Endothelial cell of umbilical vein (primary cell): ENCODE results near the gene BCAS3. TPM values are rescaled to one million over a fixed set of nuclear protein-coding genes. Genes with fewer than 3 reads are reported as not detected.

Experiments used
- BruUV-seq: library from RNA; stranded (reverse); fragments of 400-500 nt; replicated peaks from 2 replicates; lab custom pipeline; 2021; lab: Mats Ljungman, UMichigan
- CTCF ChIA-PET: fragments of 300-600, 350-600 bp; sonication (Branson Sonifier 250); formaldehyde crosslinking; loops from one replicate; lab custom pipeline; 2021; ENCODE audit warnings: antibody characterized with exemption, inconsistent platforms; lab: Charles Lee
- POLR2A ChIA-PET: fragments of 300-600, 350-600 bp; sonication (Branson Sonifier 250); formaldehyde crosslinking; loops from one replicate; lab custom pipeline; 2021; ENCODE audit warnings: antibody characterized with exemption, inconsistent platforms; lab: Charles Lee
- DNase-seq: peaks from one replicate; pipeline ENCODE4 v3.0.0-alpha.2; 2011; ENCODE audit warnings: low read depth, low spot score
- FAIRE-seq: peaks from 2 replicates; lab custom pipeline; 2011; peaks lifted over from hg19 to GRCh38; lab: Jason Lieb, UNC
- H2AFZ ChIP-seq: 2 replicates; pipeline ENCODE4 v1.6.0; 2012; ENCODE audit warnings: low read depth, low read length, control low read depth, inconsistent platforms
- H3K27ac ChIP-seq: 2 replicates; pipeline ENCODE4 v1.5.1; 2011; ENCODE audit warnings: low read depth, mild to moderate bottlenecking, control low read depth, low read length, moderate library complexity; ENCODE audit not compliant: insufficient read depth
- H3K27me3 ChIP-seq, 2 experiments: 2 replicates each; pipeline versions ENCODE4 v1.6.0 to v1.6.1; 2011; ENCODE audit warnings: low read length in 2 of 2, mixed read lengths in 1 of 2; ENCODE audit not compliant: control insufficient read depth in 2 of 2, insufficient read depth in 2 of 2
- H3K36me3 ChIP-seq, 2 experiments: 2 replicates in 1 of 2; 3 replicates in 1 of 2; pipeline ENCODE4 v1.5.1; 2011; ENCODE audit warnings: low read length in 2 of 2, mild to moderate bottlenecking in 1 of 2, moderate library complexity in 1 of 2; ENCODE audit not compliant: control insufficient read depth in 2 of 2, insufficient read depth in 2 of 2; ENCODE audit errors: extremely low read depth in 1 of 2
- H3K4me1 ChIP-seq: 3 replicates; pipeline ENCODE4 v1.5.1; 2011; ENCODE audit warnings: mild to moderate bottlenecking, low read length; ENCODE audit not compliant: control insufficient read depth, insufficient read depth; ENCODE audit errors: extremely low read depth
- H3K4me2 ChIP-seq: 2 replicates; pipeline ENCODE4 v1.6.1; 2011; ENCODE audit warnings: low read length, control low read depth, mixed read lengths; ENCODE audit not compliant: insufficient read depth
- H3K4me3 ChIP-seq, 3 experiments: fragments of 200-600 bp in 1 of 3; sonication (generic), shearing (Covaris generic) in 1 of 3; replicated peaks in 1 of 3; 2 replicates each; pipeline ENCODE4 v1.5.1; 2011 to 2016; ENCODE audit warnings: control low read depth in 3 of 3, low read length in 3 of 3, mild to moderate bottlenecking in 2 of 3, inconsistent platforms in 1 of 3, low read depth in 1 of 3, moderate library complexity in 1 of 3; ENCODE audit not compliant: insufficient read depth in 1 of 3
- H3K79me2 ChIP-seq: 2 replicates; pipeline ENCODE4 v1.6.0; 2012; ENCODE audit warnings: low read length, inconsistent platforms; ENCODE audit not compliant: control insufficient read depth, insufficient read depth
- H3K9ac ChIP-seq: replicated peaks from 2 replicates; pipeline ENCODE3; 2011; ENCODE audit warnings: low read length, control low read depth; ENCODE audit not compliant: insufficient read depth; ENCODE audit errors: extremely low read depth
- H3K9me1 ChIP-seq: replicated peaks from 3 replicates; pipeline ENCODE4 v1.6.0; 2011; ENCODE audit warnings: mild to moderate bottlenecking, low read length; ENCODE audit not compliant: control insufficient read depth, insufficient read depth; ENCODE audit errors: extremely low read depth
- H3K9me3 ChIP-seq: replicated peaks from 2 replicates; pipeline ENCODE4 v1.5.1; 2012; ENCODE audit warnings: low read length, inconsistent platforms; ENCODE audit not compliant: control insufficient read depth, insufficient read depth
- H4K20me1 ChIP-seq: replicated peaks from 2 replicates; pipeline ENCODE3; 2011; ENCODE audit warnings: mild to moderate bottlenecking, low read length; ENCODE audit not compliant: control insufficient read depth, insufficient read depth; ENCODE audit errors: extremely low read depth
- CTCF ChIP-seq, 2 donors: IDR thresholded peaks; 1 replicate in 1 of 2; 2 replicates in 1 of 2; pipeline ENCODE4 v1.5.1; 2011; ENCODE audit warnings: low read length in 2 of 2, mild to moderate bottlenecking in 2 of 2, moderate library complexity in 2 of 2, control low read depth in 1 of 2, inconsistent platforms in 1 of 2, low read depth in 1 of 2; ENCODE audit not compliant: insufficient read depth in 1 of 2; ENCODE audit errors: extremely low read depth in 1 of 2
- EZH2 ChIP-seq: IDR thresholded peaks from 2 replicates; pipeline ENCODE4 v1.6.1; 2012; ENCODE audit warnings: borderline replicate concordance, low read depth, mild to moderate bottlenecking, moderate library complexity, low read length, inconsistent platforms; ENCODE audit not compliant: severe bottlenecking
- FOS ChIP-seq: IDR thresholded peaks from 2 replicates; pipeline ENCODE4 v1.6.1; 2011; ENCODE audit warnings: mild to moderate bottlenecking, low read length, moderate library complexity, borderline replicate concordance; ENCODE audit not compliant: insufficient read depth
- GATA2 ChIP-seq: IDR thresholded peaks from 2 replicates; pipeline ENCODE4 v1.7.0; 2011; ENCODE audit warnings: low read depth, mild to moderate bottlenecking, moderate library complexity, mixed read lengths, low read length; ENCODE audit not compliant: insufficient read length, insufficient read depth
- JUN ChIP-seq: IDR thresholded peaks from 2 replicates; pipeline ENCODE4 v1.6.1; 2011; ENCODE audit warnings: borderline replicate concordance, low read depth; ENCODE audit not compliant: insufficient read length, insufficient read depth
- MAX ChIP-seq: IDR thresholded peaks from 2 replicates; pipeline ENCODE4 v1.6.1; 2011; ENCODE audit not compliant: insufficient read depth, insufficient read length
- MYC ChIP-seq: IDR thresholded peaks from one replicate; pipeline ENCODE4 v1.6.1; 2011; ENCODE audit warnings: mild to moderate bottlenecking, low read depth, low read length
- POLR2A ChIP-seq: IDR thresholded peaks from 2 replicates; pipeline ENCODE4 v1.6.1; 2012; ENCODE audit warnings: low read depth, mild to moderate bottlenecking, control low read depth, low read length
- POLR2AphosphoS5 ChIP-seq: IDR thresholded peaks from 2 replicates; pipeline ENCODE4 v1.6.1; 2012; ENCODE audit warnings: low read depth, mild to moderate bottlenecking, control low read depth, low read length, moderate library complexity; ENCODE audit not compliant: insufficient read depth
- dilution Hi-C: fragments of 300-500 bp; cut with MboI; formaldehyde crosslinking; loops from one replicate; pipeline ENCODE4 v1.15.0; 2019; ENCODE audit warnings: low sequenced_read_pairs; ENCODE audit not compliant: extremely low pct_ligation_motif_present
- intact Hi-C: fragments of 100-400 bp; cut with micrococcal nuclease; formaldehyde crosslinking; loops from one replicate; pipeline ENCODE4 v1.10.0; 2022
- polyA plus RNA-seq, 4 experiments: library from polyadenylated mRNA; depleted of rRNA in 3 of 4; stranded (reverse) in 3 of 4; unstranded in 1 of 4; fragments of >200 nt; gene quantifications; 2 replicates each; pipeline versions ENCODE4 v1.2.1 to v1.2.3, GENCODE V29; 2011 to 2012; ENCODE audit warnings: missing spikeins in 1 of 4
- total RNA-seq: library from RNA; stranded (reverse); gene quantifications from 2 replicates; pipeline ENCODE4 v1.2.3, GENCODE V29; 2021

BCAS3 gene
- total and polyA plus RNA-seq, 2 donors (not counting 3 experiments of a cell fraction or from before 2014, with no cell fraction given): 8.2 to 16.0 TPM

- intact Hi-C loops: no loop called here
- POLR2A ChIA-PET: no interaction called here
Measured at GRCh38 chr17:61066062-61066461, 388.4 kb downstream of the BCAS3 start.

More at GRCh38 chr17:61066062-61066461, 388.4 kb downstream of the BCAS3 start:
- Histone ChIP-seq H3K36me3 (no peaks in the 10 kb centered on the region), H3K27me3 (no peaks in the 10 kb centered on the region), H3K9me1 (no peaks in the 10 kb centered on the region), H3K79me2 (no peaks in the 10 kb centered on the region), H3K4me3 (no peak overlapping the region), H3K27ac (no peak overlapping the region), H4K20me1 (no peaks in the 10 kb centered on the region), H3K4me2 (no peak overlapping the region), H3K9ac (no peak overlapping the region), H3K9me3 (no peaks in the 10 kb centered on the region), H2AFZ (no peak overlapping the region), H3K4me1 (no peaks in the 10 kb centered on the region)
- dilution Hi-C loops: no loop called here
- CTCF ChIA-PET: no interaction called here
- no TSS peak for BruUV-seq
- FAIRE-seq: no peak
- no peak for TF ChIP-seq MAX
- TF ChIP-seq CTCF (IDR thresholded peaks at IDR 0.05; ENCODE audit: extremely low read depth in 1 of 2, insufficient read depth in 1 of 2, low read depth in 1 of 2, low read length in 2 of 2): no peak
- TF ChIP-seq JUN: no peak
- no peak for TF ChIP-seq MYC
- TF ChIP-seq EZH2: no peak
- TF ChIP-seq POLR2A: no peak
- no peak for TF ChIP-seq GATA2
- no peak for TF ChIP-seq POLR2AphosphoS5
- TF ChIP-seq FOS: no peak
- DNase-seq: no peak
